Measurements from ENCODE around the gene C1orf159.

C1orf159 gene

DNA sequence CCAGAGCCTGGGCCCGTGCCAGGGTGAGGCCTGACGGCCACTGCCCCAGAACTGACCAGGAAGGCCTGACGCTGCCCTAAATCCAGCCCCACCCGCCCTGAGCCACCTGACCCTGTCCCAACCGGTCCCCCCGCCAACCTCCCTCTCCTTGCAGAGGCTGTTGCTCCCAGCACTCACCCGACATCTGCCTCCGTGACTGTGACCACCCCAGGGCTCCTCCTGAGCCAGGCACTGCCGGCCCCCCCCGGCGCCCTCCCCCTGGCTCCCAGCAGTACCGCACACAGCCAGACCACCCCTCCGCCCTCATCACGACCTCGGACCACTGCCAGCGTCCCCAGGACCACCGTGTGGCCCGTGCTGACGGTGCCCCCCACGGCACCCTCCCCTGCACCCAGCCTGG lies 69.6 kb downstream of the C1orf159 start:
- Histone ChIP-seq H2AFZ (ENCODE audit: low read depth, low read length, severe bottlenecking) (no peak overlapping the region), H3K9me3 (ENCODE audit: insufficient read depth, low read length) (no peaks in the 10 kb centered on the region), H3K27me3 (ENCODE audit: low read length) (no peaks in the 10 kb centered on the region), H3K9me2 (replicated peaks; ENCODE audit: insufficient read depth, low read length) (no peaks in the 10 kb centered on the region), H3F3A (ENCODE audit: insufficient read depth) (no peaks in the 10 kb centered on the region), H3K27ac (ENCODE audit: low read depth, low read length) (no peak overlapping the region), H3K9ac (ENCODE audit: low read length) (no peak overlapping the region), H3K4me2 (ENCODE audit: low read depth, low read length, poor library complexity, severe bottlenecking) (no peak overlapping the region), H3K4me3 (ENCODE audit: insufficient read depth, low read length, poor library complexity, severe bottlenecking) (no peak overlapping the region), H3K79me2 (ENCODE audit: insufficient read depth, low read length) (no peaks in the 10 kb centered on the region), H4K20me1 (ENCODE audit: low read depth, low read length) (no peaks in the 10 kb centered on the region), H3K36me3 (ENCODE audit: low read length) (no peaks in the 10 kb centered on the region)
- TF ChIP-seq, protein P1, sequence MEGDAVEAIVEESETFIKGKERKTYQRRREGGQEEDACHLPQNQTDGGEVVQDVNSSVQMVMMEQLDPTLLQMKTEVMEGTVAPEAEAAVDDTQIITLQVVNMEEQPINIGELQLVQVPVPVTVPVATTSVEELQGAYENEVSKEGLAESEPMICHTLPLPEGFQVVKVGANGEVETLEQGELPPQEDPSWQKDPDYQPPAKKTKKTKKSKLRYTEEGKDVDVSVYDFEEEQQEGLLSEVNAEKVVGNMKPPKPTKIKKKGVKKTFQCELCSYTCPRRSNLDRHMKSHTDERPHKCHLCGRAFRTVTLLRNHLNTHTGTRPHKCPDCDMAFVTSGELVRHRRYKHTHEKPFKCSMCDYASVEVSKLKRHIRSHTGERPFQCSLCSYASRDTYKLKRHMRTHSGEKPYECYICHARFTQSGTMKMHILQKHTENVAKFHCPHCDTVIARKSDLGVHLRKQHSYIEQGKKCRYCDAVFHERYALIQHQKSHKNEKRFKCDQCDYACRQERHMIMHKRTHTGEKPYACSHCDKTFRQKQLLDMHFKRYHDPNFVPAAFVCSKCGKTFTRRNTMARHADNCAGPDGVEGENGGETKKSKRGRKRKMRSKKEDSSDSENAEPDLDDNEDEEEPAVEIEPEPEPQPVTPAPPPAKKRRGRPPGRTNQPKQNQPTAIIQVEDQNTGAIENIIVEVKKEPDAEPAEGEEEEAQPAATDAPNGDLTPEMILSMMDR (IDR thresholded peaks at IDR 0.05; ENCODE audit: insufficient read depth, low read length, poor library complexity, severe bottlenecking): no peak
- no peak for TF ChIP-seq EZH2phosphoT487 (conservative IDR thresholded peaks at IDR 0.05; ENCODE audit: low read length)

GRCh38 chr1:1045129-1045528 lies 70.8 kb downstream of the C1orf159 start:
- H3K9ac ChIP-seq (ENCODE audit: low read length): no peak overlapping the region
- no peaks in the 10 kb centered on the region for H3K9me3 ChIP-seq (ENCODE audit: insufficient read depth, low read length)
- no peaks in the 10 kb centered on the region for H3K36me3 ChIP-seq (ENCODE audit: low read length)
- H3K27ac ChIP-seq (ENCODE audit: low read depth, low read length): no peak overlapping the region
- H2AFZ ChIP-seq (ENCODE audit: low read depth, low read length, severe bottlenecking): no peak overlapping the region
- H3K9me2 ChIP-seq (replicated peaks; ENCODE audit: insufficient read depth, low read length): no peaks in the 10 kb centered on the region
- TF ChIP-seq, protein P1 (IDR thresholded peaks at IDR 0.05; ENCODE audit: insufficient read depth, low read length, poor library complexity, severe bottlenecking): no peak
- TF ChIP-seq EZH2phosphoT487 (conservative IDR thresholded peaks at IDR 0.05; ENCODE audit: low read length): no peak
- H3K4me3 ChIP-seq (ENCODE audit: insufficient read depth, low read length, poor library complexity, severe bottlenecking): no peak overlapping the region
- no peaks in the 10 kb centered on the region for H4K20me1 ChIP-seq (ENCODE audit: low read depth, low read length)
- no peaks in the 10 kb centered on the region for H3F3A ChIP-seq (ENCODE audit: insufficient read depth)
- H3K27me3 ChIP-seq (ENCODE audit: low read length): no peaks in the 10 kb centered on the region
- H3K79me2 ChIP-seq (ENCODE audit: insufficient read depth, low read length): no peaks in the 10 kb centered on the region
- H3K4me2 ChIP-seq (ENCODE audit: low read depth, low read length, poor library complexity, severe bottlenecking): no peak overlapping the region

DNA sequence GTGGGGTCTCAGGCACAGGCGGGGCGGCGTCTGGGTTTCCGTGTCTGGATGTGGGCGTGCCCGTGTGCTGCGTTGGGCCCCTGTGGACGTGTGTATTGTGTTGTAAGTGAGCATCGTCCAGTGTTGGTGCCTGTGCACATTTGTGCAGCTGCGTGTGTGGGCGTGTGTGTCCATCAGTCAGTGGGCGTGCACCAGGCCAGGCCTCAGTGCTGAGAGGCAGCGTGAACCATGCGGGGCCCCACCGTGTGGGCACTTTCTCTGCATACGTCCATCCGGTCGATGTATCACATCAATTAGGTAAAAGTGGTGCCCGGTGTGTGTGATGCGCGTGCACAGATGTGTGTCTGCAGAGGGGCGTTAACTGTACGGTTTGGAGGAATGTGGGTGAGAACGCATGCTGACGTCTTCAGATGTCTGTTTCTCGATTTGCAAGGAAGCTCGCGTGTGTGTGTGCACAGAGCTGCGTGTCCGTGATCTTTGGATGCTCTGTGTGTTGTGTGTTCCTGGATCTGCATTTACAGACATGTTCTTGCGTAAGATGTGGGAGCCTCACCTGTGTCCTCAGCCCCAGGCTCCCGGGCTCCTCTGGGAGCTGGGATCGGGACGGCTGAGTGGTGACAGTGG lies 71.3 kb downstream of the C1orf159 start:
- Histone ChIP-seq H2AFZ (ENCODE audit: low read depth, low read length, severe bottlenecking) (no peak overlapping the region), H3K9me2 (replicated peaks; ENCODE audit: insufficient read depth, low read length) (no peaks in the 10 kb centered on the region), H3F3A (ENCODE audit: insufficient read depth) (no peaks in the 10 kb centered on the region), H3K36me3 (ENCODE audit: low read length) (no peaks in the 10 kb centered on the region), H3K79me2 (ENCODE audit: insufficient read depth, low read length) (no peaks in the 10 kb centered on the region), H4K20me1 (ENCODE audit: low read depth, low read length) (no peaks in the 10 kb centered on the region), H3K4me3 (ENCODE audit: insufficient read depth, low read length, poor library complexity, severe bottlenecking) (no peak overlapping the region), H3K9ac (ENCODE audit: low read length) (no peak overlapping the region), H3K27me3 (ENCODE audit: low read length) (no peaks in the 10 kb centered on the region), H3K27ac (ENCODE audit: low read depth, low read length) (no peak overlapping the region), H3K9me3 (ENCODE audit: insufficient read depth, low read length) (no peaks in the 10 kb centered on the region), H3K4me2 (ENCODE audit: low read depth, low read length, poor library complexity, severe bottlenecking) (no peak overlapping the region)
- TF ChIP-seq, protein P1 (IDR thresholded peaks at IDR 0.05; ENCODE audit: insufficient read depth, low read length, poor library complexity, severe bottlenecking): no peak
- TF ChIP-seq EZH2phosphoT487 (conservative IDR thresholded peaks at IDR 0.05; ENCODE audit: low read length): no peak
